GM10266 (cell line): Measurements from ENCODE around the gene ACOT8.

Source experiments
- DNase-seq: peaks from one replicate; pipeline ENCODE4 v3.0.0; 2012; ENCODE audit errors: extremely low spot score
- CTCF ChIP-seq: IDR thresholded peaks from 2 replicates; pipeline ENCODE4 v1.5.1; 2012; ENCODE audit warnings: mild to moderate bottlenecking, low read depth; ENCODE audit not compliant: control insufficient read depth, insufficient read depth; ENCODE audit errors: missing control alignments

ACOT8 gene

GRCh38 chr20:45850238-45850637 lies 7.0 kb downstream of the ACOT8 start:
- TF ChIP-seq CTCF, result no peak
- no peak for DNase-seq

- no peak for TF ChIP-seq CTCF
- DNase-seq, result no peak
Observed at GRCh38 chr20:45848969-45849582, 8.1 kb downstream of the ACOT8 start.

- no peak for DNase-seq
- no peak for TF ChIP-seq CTCF
Observed at GRCh38 chr20:45848421-45848820, 8.8 kb downstream of the ACOT8 start.

- TF ChIP-seq CTCF, result no peak
- DNase-seq, result no peak
Observed at GRCh38 chr20:45845452-45845851, 11.7 kb downstream of the ACOT8 start.

- no peak for DNase-seq
- no peak for TF ChIP-seq CTCF
Observed at GRCh38 chr20:45843506-45843905, 13.7 kb downstream of the ACOT8 start.

GRCh38 chr20:45842169-45842812 lies 14.9 kb downstream of the ACOT8 start:
- DNase-seq, result peak; percentile 70
- no peak for TF ChIP-seq CTCF

GRCh38 chr20:45841407-45842129 lies 15.6 kb downstream of the ACOT8 start:
- no peak for TF ChIP-seq CTCF
- DNase-seq, result no peak
